ENCODE data around the gene ARID1B.

Gene ARID1B

GRCh38 chr6:156752666-156753301 is 24.4 kb upstream of the ARID1B start:
- peak; percentile 57 for TF ChIP-seq CTCF (IDR thresholded peaks at IDR 0.05)
- Histone ChIP-seq H3K9ac (no peak overlapping the region), H3K9me3 (ENCODE audit: control insufficient read depth, low read length) (no peaks in the 10 kb centered on the region), H3K79me2 (no peaks in the 10 kb centered on the region), H3K27me3 (ENCODE audit: control insufficient read depth, insufficient read depth, low read length) (no peaks in the 10 kb centered on the region), H3K27ac (no peak overlapping the region), H3K4me3 (ENCODE audit: low read depth, low read length) (no peak overlapping the region), H3K36me3 (ENCODE audit: control insufficient read depth, insufficient read depth, low read length) (no peaks in the 10 kb centered on the region), H2AFZ (peak overlapping the region; percentile 77), H3K4me1 (peaks cover 6% of the 10 kb centered on the region), H3K4me2 (ENCODE audit: low read length) (peak overlapping the region; percentile 35)

- Histone ChIP-seq H3K4me1 (peaks cover 6% of the 10 kb centered on the region), H3K4me2 (ENCODE audit: low read length) (no peak overlapping the region), H3K9me3 (ENCODE audit: control insufficient read depth, low read length) (no peaks in the 10 kb centered on the region), H3K27me3 (ENCODE audit: control insufficient read depth, insufficient read depth, low read length) (no peaks in the 10 kb centered on the region), H3K36me3 (ENCODE audit: control insufficient read depth, insufficient read depth, low read length) (no peaks in the 10 kb centered on the region), H2AFZ (no peak overlapping the region), H3K9ac (no peak overlapping the region), H3K27ac (no peak overlapping the region), H3K4me3 (ENCODE audit: low read depth, low read length) (no peak overlapping the region), H3K79me2 (no peaks in the 10 kb centered on the region)
- TF ChIP-seq CTCF (IDR thresholded peaks at IDR 0.05): no peak
Observed at GRCh38 chr6:156756630-156757610, 20.3 kb upstream of the ARID1B start.

- H3K4me1 ChIP-seq: peaks cover under 1% of the 10 kb centered on the region
- H3K9ac ChIP-seq: no peak overlapping the region
- no peak overlapping the region for H2AFZ ChIP-seq
- H3K79me2 ChIP-seq: no peaks in the 10 kb centered on the region
- no peak overlapping the region for H3K4me3 ChIP-seq (ENCODE audit: low read depth, low read length)
- no peaks in the 10 kb centered on the region for H3K27me3 ChIP-seq (ENCODE audit: control insufficient read depth, insufficient read depth, low read length)
- no peaks in the 10 kb centered on the region for H3K9me3 ChIP-seq (ENCODE audit: control insufficient read depth, low read length)
- TF ChIP-seq CTCF (IDR thresholded peaks at IDR 0.05): no peak
- H3K36me3 ChIP-seq (ENCODE audit: control insufficient read depth, insufficient read depth, low read length): no peaks in the 10 kb centered on the region
- no peak overlapping the region for H3K4me2 ChIP-seq (ENCODE audit: low read length)
- H3K27ac ChIP-seq: no peak overlapping the region
Observed at GRCh38 chr6:156757849-156758248, 19.3 kb upstream of the ARID1B start.

- H2AFZ ChIP-seq: no peak overlapping the region
- no peak overlapping the region for H3K4me2 ChIP-seq (ENCODE audit: low read length)
- no peaks in the 10 kb centered on the region for H3K36me3 ChIP-seq (ENCODE audit: control insufficient read depth, insufficient read depth, low read length)
- H3K27me3 ChIP-seq (ENCODE audit: control insufficient read depth, insufficient read depth, low read length): no peaks in the 10 kb centered on the region
- H3K79me2 ChIP-seq: no peaks in the 10 kb centered on the region
- TF ChIP-seq CTCF (IDR thresholded peaks at IDR 0.05): no peak
- no peak overlapping the region for H3K9ac ChIP-seq
- no peaks in the 10 kb centered on the region for H3K9me3 ChIP-seq (ENCODE audit: control insufficient read depth, low read length)
- H3K4me1 ChIP-seq: no peaks in the 10 kb centered on the region
- no peak overlapping the region for H3K4me3 ChIP-seq (ENCODE audit: low read depth, low read length)
- no peak overlapping the region for H3K27ac ChIP-seq
Observed at GRCh38 chr6:156760377-156760776, 16.8 kb upstream of the ARID1B start.
